Fibroblast of mammary gland (primary cell): ENCODE data around the gene SYT7.

Experiments used
- DNase-seq: peaks from one replicate; pipeline ENCODE4 v3.0.0-alpha.2; 2010; ENCODE audit warnings: low read depth
- H3K4me3 ChIP-seq: 2 replicates; pipeline ENCODE4 v1.5.1; 2011; ENCODE audit warnings: low read depth, mild to moderate bottlenecking, low read length, moderate library complexity; ENCODE audit not compliant: control insufficient read depth
- CTCF ChIP-seq: conservative IDR thresholded peaks from 2 replicates; pipeline ENCODE4 v1.5.1; 2011; ENCODE audit warnings: low read depth, low read length, inconsistent platforms; ENCODE audit not compliant: control insufficient read depth, insufficient read depth

SYT7 gene

DNA sequence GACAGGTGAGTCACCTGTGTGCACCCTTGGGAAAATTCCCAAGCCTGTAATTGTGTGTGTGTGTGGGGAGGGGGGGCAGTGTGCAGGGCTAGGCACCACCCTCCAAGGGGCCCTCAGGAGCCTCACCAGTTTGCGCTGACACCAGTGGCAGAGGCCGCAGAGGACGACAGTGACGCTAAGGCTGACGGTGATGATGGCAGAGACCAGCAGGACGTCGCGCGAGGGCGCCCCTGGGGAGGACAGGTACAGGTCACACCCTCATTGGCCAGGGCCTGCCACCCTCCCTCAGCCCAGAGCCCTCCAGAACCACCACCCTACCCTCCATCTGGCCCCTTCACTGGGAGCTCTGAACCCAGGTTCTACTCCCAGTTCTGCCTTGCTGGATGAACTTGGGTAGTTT lies 24.9 kb downstream of the SYT7 start:
- no peak for TF ChIP-seq CTCF
- DNase-seq = no peak
- H3K4me3 ChIP-seq = no peak overlapping the region

DNA sequence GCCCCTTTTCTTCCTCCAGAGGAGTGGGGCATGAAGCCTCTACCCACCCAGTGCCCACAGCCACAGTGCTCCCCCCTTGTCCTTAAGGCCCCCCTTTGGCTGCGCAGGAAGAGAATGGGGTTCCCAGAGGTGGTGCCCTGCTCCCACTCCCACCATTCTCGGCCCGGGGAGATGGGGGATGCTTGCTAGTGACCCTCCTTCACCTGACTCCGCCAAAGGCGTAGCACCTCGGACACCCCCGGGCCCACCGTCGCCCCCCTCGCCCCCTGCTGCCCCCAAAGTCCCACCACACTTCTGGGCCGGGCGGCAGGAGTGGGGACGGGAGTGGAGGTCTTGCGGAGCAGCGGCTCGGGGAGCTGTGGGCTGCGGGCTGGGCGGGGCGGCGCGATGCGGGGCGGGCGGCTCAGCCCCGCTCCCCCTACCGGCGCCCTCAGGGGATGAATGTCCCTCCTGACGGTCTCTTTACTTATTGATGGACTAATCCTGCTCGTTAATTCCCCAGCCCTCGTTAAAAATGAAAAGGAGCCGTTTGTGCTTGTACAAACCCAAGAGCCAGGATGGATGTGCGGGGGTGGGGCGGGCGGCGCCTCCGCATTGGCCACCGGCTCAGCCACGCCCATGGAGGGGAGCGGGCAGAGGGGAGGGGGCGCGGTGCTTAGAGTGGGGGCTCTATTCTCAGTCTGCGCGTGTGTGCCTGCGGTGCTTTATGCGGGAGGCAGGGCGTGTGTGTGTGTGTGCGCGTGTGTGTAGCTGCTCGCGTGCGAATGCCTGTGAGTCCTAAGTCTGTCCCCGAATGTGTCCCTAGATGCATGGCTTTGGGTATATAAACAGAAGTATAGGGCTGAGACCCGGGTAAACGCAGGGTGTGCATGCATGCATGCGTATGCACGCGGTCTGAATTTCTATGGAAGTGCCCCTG lies 25.6 kb downstream of the SYT7 start:
- no peak overlapping the region for H3K4me3 ChIP-seq
- peak; percentile 2 for TF ChIP-seq CTCF
- DNase-seq = no peak

GRCh38 chr11:61554172-61554988 lies 26.5 kb downstream of the SYT7 start:
- DNase-seq = peak; percentile 39
- no peak for TF ChIP-seq CTCF
- H3K4me3 ChIP-seq = no peak overlapping the region

GRCh38 chr11:61553373-61554171 lies 27.3 kb downstream of the SYT7 start:
- no peak for DNase-seq
- no peak overlapping the region for H3K4me3 ChIP-seq
- TF ChIP-seq CTCF = no peak

DNA sequence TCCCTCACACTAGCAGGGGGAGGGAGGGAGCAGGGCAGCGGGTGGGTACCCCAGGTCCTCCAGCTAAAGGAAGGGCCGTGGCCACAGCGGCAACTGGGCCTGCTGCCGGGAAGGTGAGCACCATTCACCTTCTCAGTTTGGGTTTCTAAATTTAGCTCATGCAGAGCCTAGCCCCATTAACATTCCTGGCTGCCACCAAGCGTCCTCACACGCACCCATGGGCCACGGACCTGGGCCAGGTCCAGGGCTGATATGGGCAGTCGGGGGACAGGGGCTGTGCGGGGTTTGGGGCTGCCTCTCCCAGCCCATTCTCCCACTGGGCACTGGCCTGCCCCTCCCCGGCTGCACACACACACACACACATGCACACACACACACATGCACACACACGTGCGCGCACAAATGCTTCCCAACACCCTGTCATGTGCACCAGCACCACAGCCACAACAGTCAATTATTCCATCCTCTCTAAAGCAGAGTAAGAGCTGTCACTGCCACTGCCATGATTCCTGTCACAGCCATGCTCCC lies 28.7 kb downstream of the SYT7 start:
- DNase-seq = no peak
- H3K4me3 ChIP-seq = no peak overlapping the region
- no peak for TF ChIP-seq CTCF

GRCh38 chr11:61551634-61552033 lies 29.2 kb downstream of the SYT7 start:
- no peak for TF ChIP-seq CTCF
- peak; percentile 59 for DNase-seq

More at GRCh38 chr11:61551634-61552033, 29.2 kb downstream of the SYT7 start:
- H3K4me3 ChIP-seq = no peak overlapping the region
